IMR-90 (cell line): ENCODE results near the gene NPW.

Experiments
- CHD1 ChIP-seq: IDR thresholded peaks from 2 replicates; pipeline ENCODE4 v1.6.1; 2012; ENCODE audit warnings: low read depth, low read length, improper control_type of control experiment
- CTCF ChIP-seq: conservative IDR thresholded peaks from 2 replicates; pipeline ENCODE4 v1.5.1; 2012; ENCODE audit warnings: mild to moderate bottlenecking, low read depth, low read length, improper control_type of control experiment
- MXI1 ChIP-seq: IDR thresholded peaks from 2 replicates; pipeline ENCODE4 v1.6.1; 2012; ENCODE audit warnings: low read depth, mild to moderate bottlenecking, low read length, moderate library complexity, borderline replicate concordance
- NFE2L2 ChIP-seq: fragments of 150-350 bp; IDR thresholded peaks from 2 replicates; pipeline ENCODE4 v1.6.1; 2016; ENCODE audit warnings: low read depth, mild to moderate bottlenecking, low read length
- POLR2A ChIP-seq: IDR thresholded peaks from 2 replicates; pipeline ENCODE4 v1.6.1; 2012; ENCODE audit warnings: mild to moderate bottlenecking, low read depth, low read length
- RAD21 ChIP-seq: IDR thresholded peaks from 2 replicates; pipeline ENCODE4 v1.6.1; 2012; ENCODE audit warnings: low read length, improper control_type of control experiment
- USF2 ChIP-seq: fragments of 150-350 bp; IDR thresholded peaks from 2 replicates; pipeline ENCODE4 v1.6.1; 2017; ENCODE audit warnings: mild to moderate bottlenecking, antibody characterized with exemption, low read length, low read depth

- TF ChIP-seq CTCF (no peak), RAD21 (no peak), POLR2A (no peak), MXI1 (no peak), NFE2L2 (no peak), CHD1 (no peak), USF2 (no peak)
Measured at GRCh38 chr16:2062801-2063200, 43.2 kb downstream of the NPW start.
